Mucosa of stomach (tissue), 1 donor: Measurements from ENCODE around the gene TBPL2.
A peak's percentile ranks its signal among the peaks of the same experiment; 100 is the strongest.

Source experiments
- H3K27me3 ChIP-seq: one replicate; pipeline ENCODE4 v1.7.0; 2013; ENCODE audit warnings: mild to moderate bottlenecking, low read length; ENCODE audit not compliant: control insufficient read depth, insufficient read depth
- H3K36me3 ChIP-seq: one replicate; pipeline ENCODE4 v1.7.0; 2013; ENCODE audit warnings: low read length; ENCODE audit not compliant: control insufficient read depth, insufficient read depth
- H3K4me1 ChIP-seq: one replicate; pipeline ENCODE4 v1.7.0; 2013; ENCODE audit warnings: mild to moderate bottlenecking, low read length; ENCODE audit not compliant: control insufficient read depth, insufficient read depth
- H3K4me3 ChIP-seq: one replicate; pipeline ENCODE4 v1.7.0; 2013; ENCODE audit warnings: low read length
- H3K9ac ChIP-seq: one replicate; pipeline ENCODE4 v1.7.0; 2013; ENCODE audit warnings: mild to moderate bottlenecking, low read length, moderate library complexity
- H3K9me3 ChIP-seq: one replicate; pipeline ENCODE4 v1.7.0; 2013; ENCODE audit warnings: mild to moderate bottlenecking, low read length, moderate library complexity; ENCODE audit not compliant: control insufficient read depth
- donor health status: Pancreatic carcinoma.

The TBPL2 gene

DNA sequence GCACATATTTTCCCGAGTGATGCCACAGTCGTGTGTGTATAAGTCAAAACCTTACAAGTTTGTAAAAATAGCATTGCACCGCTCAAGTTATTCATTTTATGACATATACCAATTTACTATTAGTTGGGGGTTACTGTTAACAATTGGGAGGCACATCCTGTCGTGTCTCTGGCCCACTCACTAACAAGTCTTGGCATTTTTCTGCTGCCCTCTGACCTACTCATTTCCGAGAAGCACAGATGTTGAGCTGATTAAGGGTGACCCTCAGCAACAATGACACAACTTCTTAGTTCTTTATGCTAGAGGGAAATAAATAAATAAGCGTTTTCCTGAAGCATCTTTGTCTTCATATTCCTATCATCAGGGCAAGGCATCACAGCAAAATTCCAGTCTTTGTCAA lies 22.0 kb downstream of the TBPL2 start:
- Histone ChIP-seq H3K9ac (no peak overlapping the region), H3K4me3 (no peak overlapping the region), H3K27me3 (no peaks in the 10 kb centered on the region), H3K9me3 (no peaks in the 10 kb centered on the region), H3K4me1 (peaks cover 19% of the 10 kb centered on the region), H3K36me3 (no peaks in the 10 kb centered on the region)

- H3K4me1 ChIP-seq = peaks cover 17% of the 10 kb centered on the region
- H3K9ac ChIP-seq = no peak overlapping the region
- no peak overlapping the region for H3K4me3 ChIP-seq
- no peaks in the 10 kb centered on the region for H3K36me3 ChIP-seq
- H3K9me3 ChIP-seq = no peaks in the 10 kb centered on the region
- H3K27me3 ChIP-seq = no peaks in the 10 kb centered on the region
Measured at GRCh38 chr14:55417955-55418354, 22.5 kb downstream of the TBPL2 start.

DNA sequence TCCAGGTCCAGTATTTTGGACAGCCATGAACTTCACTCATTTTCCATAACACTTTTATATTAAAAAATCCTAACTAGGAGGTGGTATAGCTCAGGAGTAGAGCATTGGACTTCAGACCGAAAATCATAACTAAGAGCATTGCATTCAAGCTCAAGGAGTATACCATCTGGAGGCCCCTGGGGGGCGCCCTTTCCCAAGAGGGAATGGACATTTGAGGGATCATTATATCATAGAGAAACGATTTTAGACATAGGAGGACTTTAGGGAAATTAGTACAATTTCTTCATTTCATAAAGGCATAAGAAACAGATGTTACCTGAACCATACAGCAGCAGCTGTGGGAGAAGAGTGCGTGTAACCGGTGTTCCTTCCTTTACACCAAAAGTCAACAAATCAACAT lies 23.6 kb downstream of the TBPL2 start:
- Histone ChIP-seq H3K36me3 (no peaks in the 10 kb centered on the region), H3K9ac (no peak overlapping the region), H3K4me1 (peaks cover 26% of the 10 kb centered on the region)

DNA sequence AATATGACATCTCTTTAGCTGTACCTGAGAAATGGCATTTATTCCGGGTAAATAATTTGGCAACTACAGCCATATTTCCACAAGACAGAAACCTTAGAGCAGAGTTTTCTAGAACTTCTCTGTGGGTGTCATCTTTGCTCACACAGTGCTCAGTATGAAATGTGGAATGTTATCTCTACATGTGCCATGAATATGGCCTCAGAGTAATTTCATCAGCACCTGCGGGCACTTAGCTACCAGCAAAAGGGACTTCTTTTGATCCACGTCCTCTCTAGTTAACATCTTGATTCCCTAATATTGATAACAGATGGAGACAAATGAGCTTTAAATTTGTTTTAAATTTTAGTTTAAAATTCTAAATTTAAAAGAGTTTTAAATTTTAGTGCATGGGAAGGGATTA lies 25.9 kb downstream of the TBPL2 start:
- Histone ChIP-seq H3K4me1 (peaks cover 32% of the 10 kb centered on the region), H3K4me3 (no peak overlapping the region), H3K9ac (no peak overlapping the region), H3K9me3 (no peaks in the 10 kb centered on the region), H3K27me3 (no peaks in the 10 kb centered on the region), H3K36me3 (no peaks in the 10 kb centered on the region)

More for the DNA sequence above, 23.6 kb downstream of the TBPL2 start:
- no peak overlapping the region for H3K4me3 ChIP-seq
- no peaks in the 10 kb centered on the region for H3K9me3 ChIP-seq
- no peaks in the 10 kb centered on the region for H3K27me3 ChIP-seq

DNA sequence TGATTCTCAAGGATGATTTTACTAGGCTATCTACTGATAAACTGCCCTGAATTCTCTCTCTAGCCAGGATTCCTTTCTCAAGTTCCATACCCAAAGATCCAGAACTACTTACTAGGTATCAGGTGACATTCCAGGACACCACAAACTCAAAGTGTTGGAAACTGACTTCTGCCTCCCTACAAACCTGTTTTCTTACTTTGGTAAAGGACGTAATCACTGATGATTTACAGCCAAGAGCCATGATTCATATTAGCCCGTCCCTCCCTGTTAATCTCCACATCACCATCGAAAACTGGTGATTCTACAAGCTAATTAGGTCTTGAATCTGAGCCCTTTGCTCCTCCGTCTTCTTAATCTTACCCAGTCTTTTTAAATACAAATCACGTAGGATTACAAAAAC lies 27.7 kb downstream of the TBPL2 start:
- no peaks in the 10 kb centered on the region for H3K27me3 ChIP-seq
- H3K9me3 ChIP-seq = no peaks in the 10 kb centered on the region
- H3K36me3 ChIP-seq = no peaks in the 10 kb centered on the region
- peak overlapping the region; percentile 91 for H3K9ac ChIP-seq
- H3K4me1 ChIP-seq = peaks cover 24% of the 10 kb centered on the region
- no peak overlapping the region for H3K4me3 ChIP-seq

- H3K4me3 ChIP-seq = peak within 1 kb of the TSS; percentile 81
- H3K9me3 ChIP-seq = no peaks in the 10 kb centered on the region
- H3K36me3 ChIP-seq = no peaks in the 10 kb centered on the region
- no peaks in the 10 kb centered on the region for H3K27me3 ChIP-seq
- peaks cover 15% of the 10 kb centered on the region for H3K4me1 ChIP-seq
- peak within 1 kb of the TSS; percentile 91 for H3K9ac ChIP-seq
Measured at GRCh38 chr14:55411426-55412389, 28.7 kb downstream of the TBPL2 start, which contains the start of gene ATG14. Gene ATG14 (minus strand): TSS chr14:55411830. CDS start chr14:55411822, 8 bp downstream.

DNA sequence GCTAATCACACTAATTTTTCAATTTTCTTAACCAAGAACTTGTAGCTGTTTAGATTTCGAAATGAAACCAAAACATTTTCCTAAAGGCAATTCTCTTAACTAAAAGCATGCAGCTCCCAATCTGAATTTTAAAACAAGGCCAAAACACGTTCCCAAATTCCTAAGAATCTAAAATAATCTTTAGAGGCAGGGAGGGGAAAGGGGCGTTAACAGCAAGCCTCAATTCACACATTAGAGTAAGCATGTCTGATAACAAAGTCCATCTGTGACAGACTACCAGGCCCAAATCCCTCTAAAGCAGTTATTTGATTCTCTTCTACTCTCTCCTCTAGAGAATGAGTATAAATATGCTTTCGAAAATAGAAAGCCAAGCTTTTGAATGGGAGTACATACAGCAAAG lies 29.5 kb downstream of the TBPL2 start:
- H3K9me3 ChIP-seq = no peaks in the 10 kb centered on the region
- H3K9ac ChIP-seq = peak overlapping the region; percentile 91
- H3K27me3 ChIP-seq = no peaks in the 10 kb centered on the region
- no peaks in the 10 kb centered on the region for H3K36me3 ChIP-seq
- peaks cover 15% of the 10 kb centered on the region for H3K4me1 ChIP-seq
- peak overlapping the region; percentile 81 for H3K4me3 ChIP-seq

- H3K4me1 ChIP-seq = peaks cover 7% of the 10 kb centered on the region
- H3K36me3 ChIP-seq = no peaks in the 10 kb centered on the region
- H3K27me3 ChIP-seq = no peaks in the 10 kb centered on the region
- H3K9ac ChIP-seq = no peak overlapping the region
- no peaks in the 10 kb centered on the region for H3K9me3 ChIP-seq
- no peak overlapping the region for H3K4me3 ChIP-seq
Measured at GRCh38 chr14:55404173-55404854, 36.1 kb downstream of the TBPL2 start.

GRCh38 chr14:55401751-55402150 lies 38.7 kb downstream of the TBPL2 start:
- Histone ChIP-seq H3K27me3 (no peaks in the 10 kb centered on the region), H3K4me1 (peaks cover 14% of the 10 kb centered on the region), H3K9me3 (no peaks in the 10 kb centered on the region), H3K9ac (no peak overlapping the region), H3K36me3 (no peaks in the 10 kb centered on the region), H3K4me3 (no peak overlapping the region)

- Histone ChIP-seq H3K4me3 (no peak overlapping the region), H3K27me3 (no peaks in the 10 kb centered on the region), H3K9me3 (no peaks in the 10 kb centered on the region), H3K36me3 (no peaks in the 10 kb centered on the region), H3K4me1 (peaks cover 14% of the 10 kb centered on the region), H3K9ac (no peak overlapping the region)
Measured at GRCh38 chr14:55399852-55400251, 40.6 kb downstream of the TBPL2 start.

- H3K4me3 ChIP-seq = no peak overlapping the region
- no peaks in the 10 kb centered on the region for H3K36me3 ChIP-seq
Measured at GRCh38 chr14:55399183-55399582, 41.2 kb downstream of the TBPL2 start.

GRCh38 chr14:55398679-55399078 lies 41.7 kb downstream of the TBPL2 start:
- Histone ChIP-seq H3K4me3 (no peak overlapping the region), H3K36me3 (no peaks in the 10 kb centered on the region)

More at GRCh38 chr14:55399183-55399582, 41.2 kb downstream of the TBPL2 start:
- no peak overlapping the region for H3K9ac ChIP-seq
- H3K27me3 ChIP-seq = no peaks in the 10 kb centered on the region
- peaks cover 14% of the 10 kb centered on the region for H3K4me1 ChIP-seq
- no peaks in the 10 kb centered on the region for H3K9me3 ChIP-seq

More at GRCh38 chr14:55398679-55399078, 41.7 kb downstream of the TBPL2 start:
- no peak overlapping the region for H3K9ac ChIP-seq
- peaks cover 14% of the 10 kb centered on the region for H3K4me1 ChIP-seq
- H3K27me3 ChIP-seq = no peaks in the 10 kb centered on the region
- no peaks in the 10 kb centered on the region for H3K9me3 ChIP-seq
